GM12801 (cell line): ENCODE measurements around the gene MAP7D1.

Source experiments
- CTCF ChIP-seq: IDR thresholded peaks from one replicate; pipeline ENCODE4 v1.5.1; 2011; ENCODE audit warnings: control low read depth; ENCODE audit not compliant: insufficient read length; ENCODE audit errors: extremely low read depth

Gene MAP7D1

GRCh38 chr1:36217670-36218069 lies 61.7 kb downstream of the MAP7D1 start:
- no peak for TF ChIP-seq CTCF

GRCh38 chr1:36222481-36223380 lies 66.8 kb downstream of the MAP7D1 start:
- no peak for TF ChIP-seq CTCF

GRCh38 chr1:36223381-36223995 lies 67.5 kb downstream of the MAP7D1 start:
- TF ChIP-seq CTCF, result no peak

GRCh38 chr1:36223996-36224536 lies 68.1 kb downstream of the MAP7D1 start, which contains the start of gene THRAP3:
Gene THRAP3, plus strand, starts transcription at chr1:36224443. Its CDS starts 58,121 bp downstream, at chr1:36282564.
- TF ChIP-seq CTCF, result no peak

- no peak for TF ChIP-seq CTCF
Measured at GRCh38 chr1:36224537-36225282, 68.8 kb downstream of the MAP7D1 start.

GRCh38 chr1:36225283-36225899 lies 69.4 kb downstream of the MAP7D1 start:
- no peak for TF ChIP-seq CTCF
